Ishikawa (cell line): ENCODE results near the gene DCLRE1A.

Experiments used
- MAX ChIP-seq: IDR thresholded peaks from 2 replicates; pipeline ENCODE4 v1.6.1; 2012
- TAF1 ChIP-seq: IDR thresholded peaks from 2 replicates; pipeline ENCODE4 v1.6.1; 2012; ENCODE audit warnings: low read depth, mild to moderate bottlenecking
- TCF12 ChIP-seq: IDR thresholded peaks from 2 replicates; pipeline ENCODE4 v1.6.1; 2012; ENCODE audit warnings: low read depth
- TEAD4 ChIP-seq: IDR thresholded peaks from 2 replicates; pipeline ENCODE4 v1.6.1; 2012

- TF ChIP-seq TCF12 (no peak), TEAD4 (no peak), MAX (no peak), TAF1 (no peak)
These were observed 37.6 kb upstream of the DCLRE1A start for GRCh38 chr10:113891476-113891875.
